Common myeloid progenitor, CD34-positive (primary cell): ENCODE measurements around the gene SRPRB.

Experiments used
- CTCF ChIA-PET: fragments of 350-600 bp; sonication (Branson Sonifier 250); formaldehyde crosslinking; loops from one replicate; lab custom pipeline; 2021; ENCODE audit warnings: antibody characterized with exemption; lab: Charles Lee
- POLR2A ChIA-PET: fragments of 350-600 bp; sonication (Branson Sonifier 250); formaldehyde crosslinking; loops from one replicate; lab custom pipeline; 2021; ENCODE audit warnings: antibody characterized with exemption; lab: Charles Lee
- DNase-seq, 3 donors: peaks; one replicate each; pipeline versions ENCODE4 v3.0.0 to v3.0.0-alpha.2; 2013
- H3K27ac ChIP-seq, 2 experiments: 1 replicate in 1 of 2; 2 replicates in 1 of 2; pipeline ENCODE4 v1.7.0; 2013; ENCODE audit warnings: inconsistent platforms in 2 of 2, low read length in 2 of 2, mild to moderate bottlenecking in 2 of 2, low read depth in 1 of 2, moderate library complexity in 1 of 2; ENCODE audit not compliant: severe bottlenecking in 2 of 2, insufficient read depth in 1 of 2, poor library complexity in 1 of 2
- H3K27me3 ChIP-seq, 5 experiments: replicated peaks in 2 of 5; 1 replicate in 3 of 5; 2 replicates in 2 of 5; pipeline versions ENCODE4 v1.6.1 to v1.7.0; 2013; ENCODE audit warnings: low read length in 4 of 5, mild to moderate bottlenecking in 2 of 5, moderate library complexity in 2 of 5, inconsistent platforms in 1 of 5; ENCODE audit not compliant: insufficient read depth in 5 of 5, control insufficient read depth in 4 of 5
- H3K36me3 ChIP-seq, 4 experiments: 1 replicate in 2 of 4; 2 replicates in 2 of 4; pipeline versions ENCODE4 v1.6.1 to v1.7.0; 2013; ENCODE audit warnings: low read length in 3 of 4, control low read depth in 1 of 4, mild to moderate bottlenecking in 1 of 4; ENCODE audit not compliant: control insufficient read depth in 4 of 4, insufficient read depth in 4 of 4
- H3K4me1 ChIP-seq, 4 experiments: 1 replicate in 3 of 4; 2 replicates in 1 of 4; pipeline versions ENCODE4 v1.6.1 to v1.7.1; 2013; ENCODE audit warnings: low read length in 3 of 4, mild to moderate bottlenecking in 3 of 4, control low read depth in 1 of 4, inconsistent platforms in 1 of 4, moderate library complexity in 1 of 4; ENCODE audit not compliant: control insufficient read depth in 4 of 4, insufficient read depth in 4 of 4; ENCODE audit errors: control extremely low read depth in 1 of 4
- H3K4me3 ChIP-seq, 7 experiments: 1 replicate in 4 of 7; 2 replicates in 3 of 7; pipeline versions ENCODE4 v1.5.1 to v1.7.0; 2013; ENCODE audit warnings: mild to moderate bottlenecking in 7 of 7, low read length in 6 of 7, moderate library complexity in 6 of 7, inconsistent platforms in 2 of 7, low read depth in 2 of 7, control low read depth in 1 of 7; ENCODE audit not compliant: insufficient read depth in 4 of 7, control insufficient read depth in 1 of 7; ENCODE audit errors: extremely low read depth in 1 of 7
- H3K9me3 ChIP-seq, 5 experiments: 1 replicate in 4 of 5; 2 replicates in 1 of 5; pipeline versions ENCODE4 v1.6.1 to v1.7.1; 2013; ENCODE audit warnings: low read length in 4 of 5, mild to moderate bottlenecking in 2 of 5, inconsistent platforms in 1 of 5, low read depth in 1 of 5, moderate library complexity in 1 of 5; ENCODE audit not compliant: control insufficient read depth in 4 of 5, insufficient read depth in 2 of 5; ENCODE audit errors: control extremely low read depth in 1 of 5
- WGBS: methylation state at CpG from one replicate; pipeline ENCODE4 v1.1.5; 2013; ENCODE audit not compliant: insufficient coverage; 5-methylcytosine and 5-hydroxymethylcytosine counted together

Gene SRPRB

GRCh38 chr3:133856316-133856715 lies 50.7 kb downstream of the SRPRB start:
- H3K27me3 ChIP-seq: no peaks in the 10 kb centered on the region
- H3K27ac ChIP-seq: no peak overlapping the region
- H3K4me3 ChIP-seq: no peak overlapping the region
- WGBS: 100% methylated on average over 2 of the region's 2 CpGs
- POLR2A ChIA-PET: no interaction called here
- no peak for DNase-seq
- peaks cover 0 to 12% (median 5%) of the 10 kb centered on the region in 4 experiments for H3K4me1 ChIP-seq
- CTCF ChIA-PET: interaction anchor here (2.0 kb wide), 1 partner anchor 19 kb away, joined by 4 read pairs; no protein-coding TSS in a partner anchor
- no peaks in the 10 kb centered on the region for H3K36me3 ChIP-seq
- no peaks in the 10 kb centered on the region for H3K9me3 ChIP-seq

DNA sequence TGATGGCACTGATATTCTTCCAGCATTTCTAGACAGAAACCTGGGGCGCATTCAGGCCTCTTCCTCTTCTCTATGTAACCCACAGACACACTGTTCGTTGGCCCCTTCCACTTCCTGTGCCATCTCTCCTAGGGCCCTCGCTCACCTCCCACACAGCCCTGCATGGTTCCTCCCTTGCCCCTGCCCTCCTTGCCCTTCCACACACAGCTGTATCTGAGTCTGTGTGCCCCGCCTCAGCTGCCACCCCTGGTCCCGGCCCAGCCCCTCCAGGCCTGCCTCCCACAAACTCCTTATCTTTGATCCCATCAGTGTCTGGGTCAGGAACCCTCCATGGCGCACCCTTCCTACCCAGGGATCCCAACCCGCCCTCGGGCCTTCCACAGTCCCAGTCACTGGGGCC lies 52.2 kb downstream of the SRPRB start:
- peak in 1 of 3 donors; percentile 30 for DNase-seq
- ChIA-PET POLR2A (no interaction called here), CTCF (interaction anchor here (1.2 to 1.4 kb wide), 2 partner anchors 18 to 72 kb away, joined by 3 read pairs; no protein-coding TSS in a partner anchor)
- Histone ChIP-seq H3K4me3 (no peak overlapping the region), H3K9me3 (no peaks in the 10 kb centered on the region), H3K27me3 (no peaks in the 10 kb centered on the region), H3K27ac (no peak overlapping the region), H3K4me1 (peaks cover 0 to 12% (median 5%) of the 10 kb centered on the region in 4 experiments), H3K36me3 (no peaks in the 10 kb centered on the region)
- 53% methylated on average over 5 of the region's 8 CpGs for WGBS

GRCh38 chr3:133859381-133860234 lies 54.0 kb downstream of the SRPRB start:
- Histone ChIP-seq H3K4me1 (peaks cover 0 to 12% (median 5%) of the 10 kb centered on the region in 4 experiments), H3K27me3 (no peaks in the 10 kb centered on the region), H3K4me3 (no peak overlapping the region), H3K36me3 (no peaks in the 10 kb centered on the region), H3K27ac (no peak overlapping the region), H3K9me3 (no peaks in the 10 kb centered on the region)
- ChIA-PET CTCF (interaction anchor here (1.4 to 1.5 kb wide), 2 partner anchors 16 to 68 kb away, joined by 3 read pairs; no protein-coding TSS in a partner anchor), POLR2A (no interaction called here)
- no peak for DNase-seq
- 86% methylated on average over 10 of the region's 12 CpGs for WGBS

- H3K9me3 ChIP-seq: no peaks in the 10 kb centered on the region
- no peaks in the 10 kb centered on the region for H3K27me3 ChIP-seq
- no peak overlapping the region for H3K4me3 ChIP-seq
- H3K4me1 ChIP-seq: peaks cover 0 to 12% (median 5%) of the 10 kb centered on the region in 4 experiments
- DNase-seq: no peak
- H3K27ac ChIP-seq: no peak overlapping the region
- WGBS: 91% methylated on average over 4 of the region's 5 CpGs
- H3K36me3 ChIP-seq: no peaks in the 10 kb centered on the region
- ChIA-PET POLR2A (no interaction called here), CTCF (no interaction called here)
Observed at GRCh38 chr3:133860519-133860918, 54.9 kb downstream of the SRPRB start.

- H3K4me1 ChIP-seq: peaks cover 0 to 13% (median 5%) of the 10 kb centered on the region in 4 experiments
- H3K36me3 ChIP-seq: no peaks in the 10 kb centered on the region
- DNase-seq: no peak
- H3K27ac ChIP-seq: no peak overlapping the region
- WGBS: 93% methylated on average over 4 of the region's 4 CpGs
- CTCF ChIA-PET: interaction anchor here (0.9 kb wide), 1 partner anchor 13 kb away, joined by 3 read pairs; no protein-coding TSS in a partner anchor
- H3K9me3 ChIP-seq: no peaks in the 10 kb centered on the region
- no peaks in the 10 kb centered on the region for H3K27me3 ChIP-seq
- no peak overlapping the region for H3K4me3 ChIP-seq
- POLR2A ChIA-PET: no interaction called here
Observed at GRCh38 chr3:133862161-133862560, 56.5 kb downstream of the SRPRB start.

GRCh38 chr3:133863911-133864310 lies 58.3 kb downstream of the SRPRB start:
- ChIA-PET POLR2A (no interaction called here), CTCF (interaction anchor here (1.1 to 1.8 kb wide), 2 partner anchors 25 to 64 kb away, joined by 4 to 7 read pairs; no protein-coding TSS in a partner anchor)
- H3K27ac ChIP-seq: no peak overlapping the region
- H3K27me3 ChIP-seq: no peaks in the 10 kb centered on the region
- peaks cover 0 to 4% (median 0%) of the 10 kb centered on the region in 4 experiments for H3K4me1 ChIP-seq
- WGBS: 64% methylated on average over 2 of the region's 11 CpGs
- H3K36me3 ChIP-seq: no peaks in the 10 kb centered on the region
- H3K4me3 ChIP-seq: no peak overlapping the region
- no peaks in the 10 kb centered on the region for H3K9me3 ChIP-seq
- DNase-seq: peak in 2 of 3 donors; percentile 36 to 73

- no peaks in the 10 kb centered on the region for H3K27me3 ChIP-seq
- POLR2A ChIA-PET: no interaction called here
- H3K4me1 ChIP-seq: peaks cover 0 to 4% (median 0%) of the 10 kb centered on the region in 4 experiments
- H3K36me3 ChIP-seq: no peaks in the 10 kb centered on the region
- WGBS: 96% methylated on average over 6 of the region's 7 CpGs
- CTCF ChIA-PET: interaction anchor here (1.1 to 2.1 kb wide), 3 partner anchors 10 to 64 kb away, joined by 4 to 7 read pairs (median 6); no protein-coding TSS in a partner anchor
- no peak overlapping the region for H3K27ac ChIP-seq
- no peak overlapping the region for H3K4me3 ChIP-seq
- no peak for DNase-seq
- H3K9me3 ChIP-seq: no peaks in the 10 kb centered on the region
Observed at GRCh38 chr3:133864616-133865015, 59.0 kb downstream of the SRPRB start.
